GM06990 (cell line): ENCODE measurements around the gene WNT9A.
"Not testable (repeated sequence)": the region's sequence is repeated elsewhere in the genome, so short reads cannot be mapped to it uniquely, and the experiment has no call there.

Experiments used
- DNase-seq: peaks from one replicate; pipeline ENCODE4 v3.0.0-alpha.2; 2011; ENCODE audit not compliant: insufficient read length; ENCODE audit errors: extremely low read depth
- H3K27me3 ChIP-seq: replicated peaks from 2 replicates; pipeline ENCODE4 v1.6.0; 2011; ENCODE audit warnings: low read length; ENCODE audit not compliant: control insufficient read depth, insufficient read depth
- H3K36me3 ChIP-seq: 2 replicates; pipeline ENCODE4 v1.5.1; 2011; ENCODE audit warnings: low read length; ENCODE audit not compliant: control insufficient read depth, insufficient read depth
- H3K4me3 ChIP-seq: replicated peaks from 2 replicates; pipeline ENCODE4 v1.5.1; 2011; ENCODE audit warnings: low read depth, mild to moderate bottlenecking, control low read depth, low read length
- CTCF ChIP-seq: IDR thresholded peaks from 2 replicates; pipeline ENCODE4 v1.5.1; 2011; ENCODE audit warnings: low read length, control low read depth, mild to moderate bottlenecking, inconsistent platforms; ENCODE audit not compliant: insufficient read depth, poor library complexity, severe bottlenecking

WNT9A gene

GRCh38 chr1:227885135-227885647 is 62.5 kb downstream of the WNT9A start:
- no peak for DNase-seq
- Histone ChIP-seq H3K4me3 (no peak overlapping the region), H3K27me3 (no peaks in the 10 kb centered on the region), H3K36me3 (no peaks in the 10 kb centered on the region)
- no peak for TF ChIP-seq CTCF

GRCh38 chr1:227884370-227885134 is 63.2 kb downstream of the WNT9A start:
- Histone ChIP-seq H3K4me3 (no peak overlapping the region), H3K36me3 (no peaks in the 10 kb centered on the region), H3K27me3 (no peaks in the 10 kb centered on the region)
- no peak for DNase-seq
- TF ChIP-seq CTCF = no peak

- Histone ChIP-seq H3K27me3 (no peaks in the 10 kb centered on the region), H3K36me3 (no peaks in the 10 kb centered on the region), H3K4me3 (no peak overlapping the region)
- no peak for TF ChIP-seq CTCF
- no peak for DNase-seq
Observed at GRCh38 chr1:227883641-227884301, 64.0 kb downstream of the WNT9A start.

GRCh38 chr1:227883073-227883520 is 64.6 kb downstream of the WNT9A start:
- no peak for DNase-seq
- no peaks in the 10 kb centered on the region for H3K36me3 ChIP-seq
- H3K27me3 ChIP-seq = no peaks in the 10 kb centered on the region
- no peak overlapping the region for H3K4me3 ChIP-seq
- no peak for TF ChIP-seq CTCF

- no peak overlapping the region for H3K4me3 ChIP-seq
- H3K36me3 ChIP-seq = no peaks in the 10 kb centered on the region
- TF ChIP-seq CTCF = no peak
- H3K27me3 ChIP-seq = no peaks in the 10 kb centered on the region
- DNase-seq = no peak
Observed at GRCh38 chr1:227880342-227880924, 67.3 kb downstream of the WNT9A start.

- DNase-seq, H3K4me3 ChIP-seq, H3K27me3 ChIP-seq, H3K36me3 ChIP-seq: not testable (repeated sequence)
Observed at GRCh38 chr1:227877810-227878209, 69.9 kb downstream of the WNT9A start.

GRCh38 chr1:227871892-227872291 is 75.8 kb downstream of the WNT9A start:
- H3K27me3 ChIP-seq, DNase-seq, H3K4me3 ChIP-seq, H3K36me3 ChIP-seq: not testable (repeated sequence)
